ENCODE results near the gene ASIP. TPM values are rescaled to one million over a fixed set of nuclear protein-coding genes. Genes with fewer than 3 reads are reported as not detected.

ASIP gene
- polyA plus RNA-seq, 3 donors: 0.40 TPM; not detected in 2

GRCh38 chr20:34311118-34312023 lies 70.1 kb downstream of the ASIP start:
- H3K79me2 ChIP-seq (ENCODE audit: insufficient read depth, low read length): no peaks in the 10 kb centered on the region
- H3K36me3 Mint-ChIP-seq: no peaks in the 10 kb centered on the region
- WGBS (ENCODE audit: insufficient coverage): 25% methylated on average over 14 of the region's 45 CpGs
- H3K9ac ChIP-seq (ENCODE audit: insufficient read depth, low read length, poor library complexity, severe bottlenecking): peak overlapping the region; percentile 6
- peaks cover 13 to 22% of the 10 kb centered on the region in 2 donors for H3K27me3 ChIP-seq (ENCODE audit: control insufficient read depth in 2 of 2, insufficient read depth in 2 of 2, low read length in 2 of 2)
- peaks cover 0 to 4% of the 10 kb centered on the region in 2 donors for H3K9me3 ChIP-seq (replicated peaks in 1 of 2; ENCODE audit: control insufficient read depth in 1 of 2, insufficient read depth in 1 of 2, low read length in 2 of 2)
- H3K4me2 ChIP-seq (replicated peaks; ENCODE audit: extremely low read depth, low read length, poor library complexity, severe bottlenecking): no peak overlapping the region
- peak overlapping the region in 1 of 7 donors; percentile 50 for H3K27ac Mint-ChIP-seq
- H3K27me3 Mint-ChIP-seq (ENCODE audit: low read depth in 3 of 3): peaks cover 21 to 27% (median 25%) of the 10 kb centered on the region in 3 donors
- H3K4me1 ChIP-seq (ENCODE audit: control insufficient read depth in 1 of 2, insufficient read depth in 2 of 2, low read length in 2 of 2): peaks cover 13 to 17% of the 10 kb centered on the region in 2 donors
- H3K9me3 Mint-ChIP-seq: peaks cover 0 to 4% (median 0%) of the 10 kb centered on the region in 7 donors
- peak overlapping the region; percentile 56 for H2AFZ ChIP-seq (ENCODE audit: insufficient read depth, low read depth, low read length, poor library complexity, severe bottlenecking)
- peak overlapping the region in 1 of 2 donors; percentile 71 for H3K4me3 Mint-ChIP-seq
- H3K27ac ChIP-seq (ENCODE audit: low read depth in 1 of 2, low read length in 2 of 2): no peak overlapping the region
- peaks cover 23% of the 10 kb centered on the region for H3K4me1 Mint-ChIP-seq
- H3K4me3 ChIP-seq (replicated peaks in 1 of 3; ENCODE audit: low read depth in 2 of 3, low read length in 3 of 3): no peak overlapping the region
- no peaks in the 10 kb centered on the region for H4K20me1 ChIP-seq (ENCODE audit: insufficient read depth, low read length)
- TF ChIP-seq CTCF (IDR thresholded peaks at IDR 0.05): no peak
- H3K36me3 ChIP-seq (replicated peaks in 1 of 2; ENCODE audit: control insufficient read depth in 1 of 2, insufficient read depth in 2 of 2, low read length in 2 of 2): no peaks in the 10 kb centered on the region
- DNase-seq: no peak
- intact Hi-C loops (cut with micrococcal nuclease): loop anchor here (2.0 to 10.0 kb wide), 3 partner anchors 96 to 457 kb away; no protein-coding TSS in a partner anchor

GRCh38 chr20:34312024-34312460 lies 70.8 kb downstream of the ASIP start:
- Histone ChIP-seq H3K36me3 (replicated peaks in 1 of 2; ENCODE audit: control insufficient read depth in 1 of 2, insufficient read depth in 2 of 2, low read length in 2 of 2) (no peaks in the 10 kb centered on the region), H4K20me1 (ENCODE audit: insufficient read depth, low read length) (no peaks in the 10 kb centered on the region), H3K27ac (ENCODE audit: low read depth in 1 of 2, low read length in 2 of 2) (no peak overlapping the region), H3K9ac (ENCODE audit: insufficient read depth, low read length, poor library complexity, severe bottlenecking) (peak overlapping the region; percentile 6), H3K9me3 (replicated peaks in 1 of 2; ENCODE audit: control insufficient read depth in 1 of 2, insufficient read depth in 1 of 2, low read length in 2 of 2) (peaks cover 0 to 4% of the 10 kb centered on the region in 2 donors), H3K4me2 (replicated peaks; ENCODE audit: extremely low read depth, low read length, poor library complexity, severe bottlenecking) (peak overlapping the region; percentile 43), H3K4me3 (replicated peaks in 1 of 3; ENCODE audit: low read depth in 2 of 3, low read length in 3 of 3) (no peak overlapping the region), H3K79me2 (ENCODE audit: insufficient read depth, low read length) (no peaks in the 10 kb centered on the region), H3K27me3 (ENCODE audit: control insufficient read depth in 2 of 2, insufficient read depth in 2 of 2, low read length in 2 of 2) (peaks cover 13 to 22% of the 10 kb centered on the region in 2 donors), H2AFZ (ENCODE audit: insufficient read depth, low read depth, low read length, poor library complexity, severe bottlenecking) (peak overlapping the region; percentile 59), H3K4me1 (ENCODE audit: control insufficient read depth in 1 of 2, insufficient read depth in 2 of 2, low read length in 2 of 2) (peaks cover 11 to 17% of the 10 kb centered on the region in 2 donors)
- no peak for TF ChIP-seq CTCF (IDR thresholded peaks at IDR 0.05)
- WGBS (ENCODE audit: insufficient coverage): 10% methylated on average over 5 of the region's 11 CpGs
- Mint-ChIP-seq H3K4me1 (peaks cover 22% of the 10 kb centered on the region), H3K9me3 (peaks cover 0 to 4% (median 0%) of the 10 kb centered on the region in 7 donors), H3K27me3 (ENCODE audit: low read depth in 3 of 3) (peaks cover 21 to 27% (median 25%) of the 10 kb centered on the region in 3 donors), H3K36me3 (no peaks in the 10 kb centered on the region), H3K27ac (no peak overlapping the region), H3K4me3 (peak overlapping the region in 1 of 2 donors; percentile 71)
- intact Hi-C loops (cut with micrococcal nuclease): loop anchor here (2.0 to 10.0 kb wide), 3 partner anchors 95 to 457 kb away; no protein-coding TSS in a partner anchor
- no peak for DNase-seq

Measured in CD14-positive monocyte (primary cell).